NOMO-1 (cell line): ENCODE data around the gene LPP.

Source experiments
- DNase-seq, 2 experiments: peaks; one replicate each; lab custom pipeline; 2025; ENCODE audit not compliant: unreplicated experiment in 2 of 2; lab: John Stamatoyannopoulos, UW

Gene LPP

DNA sequence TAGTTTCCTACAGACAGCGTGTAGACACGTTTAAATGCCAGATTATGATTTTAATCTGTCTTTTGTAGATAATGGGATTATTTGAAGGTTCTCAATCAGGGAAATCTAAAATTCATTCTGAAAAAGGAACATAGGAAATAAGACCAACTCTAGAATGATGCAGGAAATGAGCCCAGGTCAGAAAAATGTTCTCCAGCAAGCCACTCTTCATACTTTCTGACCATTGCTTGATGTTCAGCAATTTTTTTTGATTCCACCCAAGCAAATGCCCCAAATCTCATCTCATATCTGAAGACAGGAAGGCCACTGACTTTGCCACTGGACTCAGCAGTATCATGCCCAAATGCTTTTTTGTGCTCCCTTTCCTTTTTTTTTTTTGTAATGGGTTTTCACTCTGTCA lies 373.4 kb downstream of the LPP start:
- DNase-seq = no peak

DNA sequence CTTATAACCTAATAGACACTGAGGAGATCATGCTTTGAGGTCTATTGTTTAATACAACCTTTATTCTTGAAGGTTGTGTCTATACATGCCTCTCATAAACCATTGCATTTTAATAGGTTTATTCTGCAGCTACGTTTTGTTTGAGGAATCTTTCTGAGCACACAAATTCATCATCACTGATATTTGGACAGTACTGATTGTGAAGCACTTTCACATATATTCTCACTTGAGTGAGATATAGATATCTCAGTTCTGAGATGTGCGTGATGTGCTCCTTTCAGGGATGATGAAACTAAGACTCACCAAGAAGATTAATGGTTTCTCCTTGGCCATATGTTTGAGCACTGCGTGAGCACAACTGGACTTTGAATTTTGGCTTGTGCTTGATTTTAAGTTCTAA lies 374.4 kb downstream of the LPP start:
- DNase-seq = no peak

DNA sequence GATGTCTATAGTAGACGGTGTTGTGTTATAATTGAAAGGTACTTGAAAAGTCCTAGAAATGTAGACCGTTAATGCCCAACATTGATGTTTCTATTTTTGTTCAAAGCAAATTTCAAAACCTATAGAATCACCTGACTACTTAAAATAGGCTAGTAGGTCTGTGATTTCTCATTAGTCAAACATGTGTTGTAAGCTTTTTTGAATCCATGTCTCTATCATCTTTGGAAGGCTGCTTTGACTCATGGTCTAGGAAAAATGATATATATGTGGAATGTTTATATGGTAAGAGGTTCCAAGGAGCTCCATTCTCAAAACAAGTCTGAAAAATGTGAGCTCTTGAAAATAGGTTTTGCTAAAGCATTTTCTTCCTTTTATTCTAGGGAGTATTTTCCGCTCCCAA lies 375.3 kb downstream of the LPP start:
- no peak for DNase-seq

DNA sequence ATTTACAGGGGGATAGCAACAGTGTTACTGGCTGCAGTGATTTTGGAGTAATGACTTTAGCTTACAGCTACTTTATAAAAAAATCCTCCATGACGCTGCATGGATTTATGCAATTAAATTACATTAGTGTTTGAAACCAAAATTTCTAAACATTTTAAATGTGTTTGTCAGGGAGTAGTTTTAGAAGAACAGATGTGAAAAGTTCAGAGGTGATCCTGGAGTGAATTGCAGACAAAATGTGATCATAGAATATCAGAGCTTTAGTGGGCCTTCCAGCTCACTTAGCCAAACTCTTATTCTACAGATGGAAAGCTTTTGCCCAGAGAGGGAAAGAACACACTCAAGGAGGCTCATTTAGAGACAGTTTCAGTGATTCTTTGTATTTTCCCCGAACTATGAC lies 376.3 kb downstream of the LPP start:
- no peak for DNase-seq

DNA sequence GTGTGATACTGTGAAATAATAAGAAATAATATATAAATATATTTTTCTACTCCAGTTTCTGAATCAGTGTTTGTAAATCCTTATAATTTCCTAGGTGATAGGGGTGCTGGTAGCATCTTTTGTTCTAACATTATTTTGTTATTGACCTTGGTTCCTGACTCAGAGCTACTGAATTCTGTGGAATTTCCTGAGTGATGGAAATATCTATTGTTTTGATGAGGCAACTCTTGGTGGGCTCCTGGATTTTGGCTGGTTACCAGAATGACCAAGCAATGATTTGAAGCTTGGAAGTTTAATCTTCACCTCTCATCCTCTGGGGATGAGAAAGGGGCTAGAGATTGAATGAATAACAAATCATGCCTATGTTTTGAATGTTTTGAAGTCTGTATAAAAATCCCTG lies 377.3 kb downstream of the LPP start:
- DNase-seq = no peak

DNA sequence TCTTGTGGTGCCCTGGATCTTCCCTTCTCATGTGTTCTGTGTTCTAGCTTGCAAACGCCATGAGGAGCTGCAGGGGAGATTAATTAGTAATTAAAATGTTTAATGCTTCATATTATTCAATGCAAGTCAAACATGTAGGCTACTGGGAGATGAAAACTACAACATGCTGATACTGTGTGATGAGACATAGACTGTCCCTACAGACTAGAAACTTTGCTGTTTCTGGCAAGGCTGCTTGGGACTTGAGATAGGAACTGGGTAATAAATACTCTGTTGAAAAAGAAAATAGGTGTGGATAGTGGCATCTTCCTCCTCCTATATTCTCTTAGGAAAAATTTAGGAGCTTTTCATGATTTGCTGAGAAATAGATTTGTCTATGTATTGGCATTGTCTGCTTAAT lies 379.2 kb downstream of the LPP start:
- no peak for DNase-seq

DNA sequence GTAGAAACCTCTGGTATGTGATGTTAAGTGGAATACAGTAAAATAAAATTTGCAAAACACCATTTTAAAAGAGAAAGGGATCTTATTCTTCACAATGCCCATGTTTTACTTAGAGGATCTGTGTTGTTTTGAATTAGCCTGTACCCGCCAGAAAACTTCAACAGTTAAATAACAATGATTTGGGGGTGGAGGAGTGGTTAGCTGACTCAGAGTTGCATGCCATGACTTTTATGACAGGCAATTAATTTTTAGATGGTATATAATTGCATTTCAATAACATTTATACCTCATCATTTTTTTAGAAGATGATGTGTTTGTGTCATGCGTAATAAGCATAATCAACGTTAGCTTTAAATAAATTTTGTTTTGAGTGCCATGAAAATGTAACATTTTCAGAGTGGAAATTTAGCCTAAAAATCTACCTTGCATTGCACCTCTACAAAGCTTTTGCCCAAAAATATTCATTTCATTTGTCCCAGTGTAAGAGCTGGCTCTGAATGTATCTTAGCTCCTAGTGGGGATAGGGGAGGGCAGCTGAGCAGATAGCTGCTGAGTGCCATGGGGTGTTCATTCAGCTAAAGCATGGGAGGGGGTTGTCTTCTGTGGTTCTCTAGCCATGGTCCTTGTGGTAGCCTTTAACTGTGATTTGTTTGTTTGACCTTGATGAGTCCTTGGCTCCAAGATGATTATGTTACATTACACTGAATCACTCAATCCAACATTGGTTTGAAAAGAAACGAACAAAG lies 379.8 kb downstream of the LPP start:
- no peak for DNase-seq

DNA sequence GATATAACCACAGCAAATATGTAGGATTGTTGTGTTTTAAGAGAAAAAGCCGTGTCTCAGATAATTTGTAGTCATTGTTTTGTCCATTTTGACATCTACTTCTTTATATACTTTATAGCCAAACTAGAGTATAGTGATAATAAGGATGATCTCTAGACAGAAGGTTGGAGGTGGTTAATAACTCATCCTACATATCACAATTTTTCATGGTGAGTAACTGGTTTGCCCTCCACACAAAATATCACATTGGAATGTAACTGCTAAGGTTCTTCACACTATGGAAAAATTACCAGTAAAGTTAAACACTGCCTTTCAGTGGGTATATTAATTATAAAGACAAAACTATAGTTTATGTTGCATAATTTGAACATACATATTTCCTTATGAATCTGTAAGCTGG lies 380.7 kb downstream of the LPP start:
- no peak for DNase-seq

DNA sequence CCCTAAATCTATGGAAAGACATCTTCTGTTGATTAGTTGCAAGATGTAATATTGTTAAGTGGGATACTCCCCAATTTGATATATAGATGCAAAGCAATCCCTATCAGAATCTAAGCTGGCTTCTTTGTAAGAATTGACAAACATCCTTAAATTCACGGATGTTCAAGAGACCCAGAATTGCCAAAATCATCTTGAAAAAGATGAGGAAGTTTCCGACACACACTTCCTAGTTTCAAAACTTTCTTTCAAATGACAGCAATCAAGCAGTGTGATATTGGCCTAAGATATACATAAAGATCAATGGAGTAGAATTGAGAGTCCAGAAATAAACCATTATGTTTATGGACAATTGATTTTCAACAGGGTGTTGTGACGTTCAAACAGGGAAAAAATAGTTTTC lies 383.6 kb downstream of the LPP start:
- peak in 1 of 2 experiments; percentile 43 for DNase-seq

DNA sequence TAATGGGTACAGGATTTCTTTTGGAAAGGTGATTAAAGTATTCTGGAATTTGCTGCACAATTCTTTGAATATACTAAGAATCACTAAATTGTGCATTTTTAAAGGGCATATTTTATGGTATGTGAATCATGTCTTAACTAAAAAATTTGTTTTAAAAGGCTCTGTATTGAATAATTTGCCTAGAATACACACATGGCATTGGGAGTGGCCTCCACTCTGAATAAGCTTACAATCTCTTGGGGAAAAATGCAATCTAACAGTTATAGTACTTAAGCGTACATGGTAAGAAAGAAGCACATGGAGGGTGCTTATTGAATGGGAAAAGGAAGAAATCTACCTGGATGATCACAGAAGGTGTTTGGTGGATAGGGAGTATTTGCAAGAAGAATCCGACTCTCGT lies 385.1 kb downstream of the LPP start:
- DNase-seq = no peak

DNA sequence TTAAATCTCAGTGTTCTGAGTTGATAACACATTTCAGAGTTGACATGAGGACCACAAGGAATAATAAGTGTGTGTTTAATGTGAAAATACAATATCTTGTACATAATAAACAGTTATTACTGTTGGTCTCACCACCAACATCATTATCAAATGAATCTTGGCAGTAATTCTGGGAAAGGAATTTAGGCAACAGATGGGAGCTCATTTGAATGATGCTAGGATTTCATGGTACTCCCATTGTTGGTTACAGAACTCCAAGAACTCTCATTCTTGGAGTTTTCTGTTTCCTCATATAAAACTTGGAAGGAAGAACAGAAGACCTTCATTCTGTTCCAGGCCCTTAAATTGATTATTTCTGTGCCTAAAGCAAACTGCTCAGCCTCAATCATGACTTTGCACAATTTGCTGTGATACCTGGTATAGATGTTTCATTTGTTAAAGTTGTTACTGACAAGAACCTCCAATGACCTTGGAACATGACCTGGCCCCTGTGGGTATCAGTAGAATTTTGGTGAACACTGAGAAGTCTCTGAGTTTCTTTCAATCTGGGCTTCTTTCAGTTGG lies 385.8 kb downstream of the LPP start:
- DNase-seq = no peak

DNA sequence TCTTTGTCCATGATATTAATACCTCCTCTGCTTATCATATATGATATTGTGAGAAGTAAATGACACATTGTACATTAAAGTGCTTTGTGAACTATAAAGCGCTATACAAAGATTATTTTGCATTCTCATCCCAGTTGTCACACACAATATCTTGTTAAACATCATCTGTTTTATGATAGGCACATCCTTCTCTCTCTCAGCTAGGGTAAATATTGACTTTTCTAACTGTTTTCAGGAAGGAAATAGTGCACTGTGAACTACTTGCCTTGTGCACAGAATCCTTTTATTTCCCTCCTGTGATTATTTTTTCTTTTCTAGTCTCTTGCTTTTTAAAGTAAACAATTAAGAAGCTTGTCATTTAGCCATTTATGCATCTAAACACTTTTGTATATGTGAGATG lies 388.2 kb downstream of the LPP start:
- DNase-seq = no peak

DNA sequence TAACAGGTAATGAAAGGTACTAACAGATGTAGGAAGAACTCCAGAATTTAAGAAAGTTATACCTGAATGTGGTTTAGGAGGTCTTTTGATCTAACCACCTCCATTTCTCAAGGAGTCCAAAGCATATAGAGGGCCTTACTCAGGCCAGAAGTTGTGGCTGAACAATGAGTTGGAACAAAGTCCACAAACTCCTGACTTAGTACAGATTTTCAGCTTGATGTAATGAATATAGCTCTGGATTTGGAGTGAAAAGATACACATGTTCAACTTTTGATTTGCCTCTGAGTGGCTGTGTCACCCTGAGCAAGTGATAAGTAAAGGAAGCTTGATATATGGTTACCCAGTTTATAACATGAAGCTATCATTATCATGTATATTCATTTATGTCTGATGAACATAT lies 390.1 kb downstream of the LPP start:
- no peak for DNase-seq

DNA sequence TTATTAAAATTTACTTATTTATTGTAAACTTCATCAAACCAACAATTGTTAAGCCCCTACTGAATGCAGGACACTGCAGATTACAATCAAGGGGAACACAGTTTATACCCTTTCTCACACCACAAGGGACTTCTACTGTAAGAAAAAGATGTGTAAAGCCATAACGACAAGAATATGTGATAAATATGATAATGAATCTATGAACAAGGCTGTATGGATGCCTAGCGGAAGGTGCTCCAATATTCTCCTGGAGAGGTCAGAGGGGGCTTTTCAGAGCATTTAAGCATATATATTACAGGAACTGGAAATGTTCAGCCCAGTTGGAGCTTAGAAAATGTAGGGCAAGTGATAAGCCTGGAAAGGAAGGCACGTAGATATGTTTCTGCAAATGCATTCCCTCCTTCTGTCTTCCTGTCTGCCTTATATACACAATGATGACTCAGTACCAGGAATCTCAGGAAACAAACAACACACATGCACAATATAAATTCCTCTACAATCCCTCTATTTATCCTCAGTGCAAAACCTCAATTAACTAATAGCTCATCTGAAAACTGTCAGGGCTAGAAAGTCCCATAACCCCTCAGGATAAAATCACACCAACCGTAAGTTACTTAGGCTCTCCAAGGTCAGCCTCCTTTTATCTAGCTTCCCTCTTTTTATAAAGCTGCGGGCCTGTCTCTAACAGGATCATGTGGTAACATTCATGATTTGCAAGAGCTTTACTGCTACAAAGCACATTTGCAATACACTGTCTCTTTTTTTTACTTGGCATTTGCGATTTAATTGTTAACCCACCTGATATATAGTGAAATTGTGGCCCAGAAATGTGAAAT lies 393.1 kb downstream of the LPP start:
- DNase-seq = no peak

DNA sequence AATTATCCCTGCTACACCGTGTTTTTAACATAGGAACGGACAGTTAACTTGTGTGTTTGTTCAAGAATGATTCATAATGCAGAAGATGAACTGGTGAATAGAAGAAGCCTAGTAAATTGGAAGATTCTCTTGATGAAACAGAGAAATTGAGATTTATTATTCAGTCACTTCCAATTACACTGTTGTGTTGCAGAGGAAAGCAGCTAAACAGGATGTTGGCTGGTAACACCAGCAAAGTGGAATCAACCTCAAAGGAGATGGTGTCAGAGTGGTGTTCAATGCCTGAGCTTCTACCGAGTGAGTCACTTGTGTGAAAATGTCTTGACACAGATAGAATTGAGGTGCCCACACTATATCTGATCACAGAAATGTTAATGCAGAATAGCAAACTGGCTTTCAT lies 399.6 kb downstream of the LPP start:
- DNase-seq = no peak

DNA sequence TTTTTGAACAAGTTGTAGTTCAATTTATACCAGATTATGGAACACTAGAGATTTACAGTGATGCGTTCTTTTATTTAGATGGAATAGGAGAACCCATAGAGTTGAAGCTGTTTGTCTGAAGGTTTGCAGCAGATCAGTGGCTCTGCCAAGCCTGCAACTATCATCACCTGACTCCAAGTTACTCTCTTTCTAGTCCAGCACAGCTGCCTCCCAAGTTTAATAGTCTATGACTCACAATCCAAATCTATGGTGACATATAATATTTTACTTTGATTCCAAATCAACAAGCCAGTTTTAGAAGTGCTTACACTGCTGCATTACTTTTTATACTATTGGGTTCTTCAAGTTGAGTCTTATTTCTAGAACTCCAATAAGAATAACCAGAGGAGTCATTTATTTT lies 400.4 kb downstream of the LPP start:
- DNase-seq = no peak

DNA sequence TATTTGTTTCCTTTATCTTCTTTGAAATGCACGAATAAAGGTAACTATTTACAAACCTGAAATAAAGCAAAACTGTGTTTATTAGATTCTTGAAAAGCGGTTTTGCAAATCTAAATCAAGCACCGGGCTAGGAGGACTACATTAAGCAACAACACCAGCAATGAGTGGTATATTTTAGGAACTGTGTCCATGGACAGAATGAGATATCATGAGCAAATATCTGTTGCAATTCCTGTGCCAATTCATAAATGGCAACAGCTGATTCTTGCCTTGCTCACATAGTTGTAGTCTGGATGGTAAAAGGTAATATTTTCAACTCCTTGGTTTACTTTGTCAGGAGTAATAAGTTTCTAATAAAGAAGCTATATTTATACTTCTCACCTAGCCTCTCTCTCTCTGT lies 403.3 kb downstream of the LPP start:
- peak in 1 of 2 experiments; percentile 5 for DNase-seq

DNA sequence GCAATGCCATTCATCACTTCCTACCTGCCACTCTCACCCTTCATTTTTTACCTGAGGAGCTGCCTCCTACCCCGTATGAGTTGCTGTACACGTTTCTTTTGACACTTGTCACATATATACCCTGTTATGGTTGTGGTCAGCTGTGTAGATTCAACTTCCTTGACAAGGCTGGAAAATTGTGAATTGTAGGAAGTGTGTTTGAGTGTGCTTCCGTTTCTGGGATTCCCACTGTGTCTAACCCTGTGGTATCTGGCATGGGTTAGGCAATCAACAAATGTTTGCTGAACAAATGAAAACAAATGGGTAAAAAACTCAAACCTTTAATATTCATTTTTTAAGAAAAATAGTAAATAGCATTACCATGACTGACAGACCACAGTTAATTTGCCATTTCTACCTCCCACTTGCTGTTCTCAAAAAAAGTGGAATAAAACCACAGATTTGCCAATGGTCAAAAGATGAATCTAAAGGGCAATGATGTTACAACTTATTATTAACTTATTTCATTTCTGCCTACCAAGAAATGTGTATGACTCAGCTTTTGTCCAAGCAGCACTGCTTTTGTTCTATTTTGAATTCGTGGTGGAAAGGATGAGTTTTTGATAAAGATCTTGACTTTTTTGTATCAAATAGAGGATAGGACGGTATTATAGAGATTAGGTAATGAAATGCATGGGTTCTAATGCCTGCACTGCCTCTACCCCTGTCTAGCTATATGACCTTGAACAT lies 404.6 kb downstream of the LPP start:
- DNase-seq = no peak

DNA sequence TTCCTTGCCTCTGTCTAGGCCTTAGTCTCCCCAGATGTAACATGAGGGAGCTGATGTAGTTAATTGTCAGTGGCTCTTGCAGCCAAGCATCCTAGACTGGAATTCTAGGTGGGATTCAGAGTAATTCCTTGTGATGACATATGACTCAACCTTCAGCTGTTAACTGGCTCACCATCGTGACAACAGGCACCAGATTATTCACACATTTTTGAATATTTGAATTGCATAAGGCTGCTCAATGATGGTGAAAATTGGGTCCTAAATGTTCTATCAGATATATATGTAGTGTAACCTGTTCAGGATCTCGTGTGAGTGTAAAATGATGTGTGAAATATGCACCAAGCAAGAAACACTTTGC lies 405.1 kb downstream of the LPP start:
- no peak for DNase-seq

DNA sequence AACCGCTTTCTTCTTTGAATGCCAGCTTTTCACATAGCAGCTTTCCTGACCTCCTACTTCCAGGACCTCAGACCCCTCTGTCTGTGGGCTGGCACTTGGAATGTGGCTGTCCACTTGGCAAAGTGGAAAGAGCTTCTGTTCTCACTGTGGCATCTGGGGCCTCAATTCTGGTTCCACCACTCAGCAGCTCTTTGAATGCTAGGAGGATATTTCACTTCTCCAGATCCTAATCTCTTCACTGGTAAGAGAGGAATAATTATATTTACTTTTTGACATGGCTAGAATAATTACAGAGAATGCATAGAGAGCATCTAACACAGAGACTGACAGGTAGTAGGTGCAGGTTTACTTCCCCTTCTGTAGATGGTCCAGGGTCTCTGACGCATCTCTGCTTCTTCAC lies 405.9 kb downstream of the LPP start:
- no peak for DNase-seq

DNA sequence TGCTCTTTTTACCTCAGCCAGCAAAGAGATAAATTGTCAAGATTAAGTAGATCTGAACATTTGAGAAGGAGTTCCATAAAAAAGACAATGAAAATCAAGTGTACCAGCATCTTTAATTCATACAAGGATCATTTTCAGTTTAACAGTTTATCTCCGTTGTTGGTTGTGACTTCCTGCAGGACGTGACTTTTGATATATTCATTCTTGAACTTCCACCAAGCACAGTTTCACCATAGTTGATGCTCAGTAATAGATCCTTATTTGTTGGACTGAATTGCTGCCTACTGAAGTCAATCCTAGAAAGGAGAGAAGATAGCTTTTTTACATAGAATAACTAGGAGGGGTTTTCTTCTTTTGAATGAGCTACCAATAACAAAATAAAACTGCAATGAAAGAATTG lies 408.2 kb downstream of the LPP start:
- DNase-seq = no peak
